ENCODE measurements around the gene JAM2. TPM values are rescaled to one million over a fixed set of nuclear protein-coding genes. Genes with fewer than 3 reads are reported as not detected.

JAM2 gene, protein sequence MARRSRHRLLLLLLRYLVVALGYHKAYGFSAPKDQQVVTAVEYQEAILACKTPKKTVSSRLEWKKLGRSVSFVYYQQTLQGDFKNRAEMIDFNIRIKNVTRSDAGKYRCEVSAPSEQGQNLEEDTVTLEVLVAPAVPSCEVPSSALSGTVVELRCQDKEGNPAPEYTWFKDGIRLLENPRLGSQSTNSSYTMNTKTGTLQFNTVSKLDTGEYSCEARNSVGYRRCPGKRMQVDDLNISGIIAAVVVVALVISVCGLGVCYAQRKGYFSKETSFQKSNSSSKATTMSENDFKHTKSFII
- 26.2 and 29.7 TPM in 2 replicates for total RNA-seq
- long read RNA-seq, full-length matches to known transcripts, result 6 of 13 reads
- long read RNA-seq, partial matches to known transcripts, result 0 of 13 reads
- long read RNA-seq, other reads (novel, unspliced or antisense), result 7 of 13 reads

DNA sequence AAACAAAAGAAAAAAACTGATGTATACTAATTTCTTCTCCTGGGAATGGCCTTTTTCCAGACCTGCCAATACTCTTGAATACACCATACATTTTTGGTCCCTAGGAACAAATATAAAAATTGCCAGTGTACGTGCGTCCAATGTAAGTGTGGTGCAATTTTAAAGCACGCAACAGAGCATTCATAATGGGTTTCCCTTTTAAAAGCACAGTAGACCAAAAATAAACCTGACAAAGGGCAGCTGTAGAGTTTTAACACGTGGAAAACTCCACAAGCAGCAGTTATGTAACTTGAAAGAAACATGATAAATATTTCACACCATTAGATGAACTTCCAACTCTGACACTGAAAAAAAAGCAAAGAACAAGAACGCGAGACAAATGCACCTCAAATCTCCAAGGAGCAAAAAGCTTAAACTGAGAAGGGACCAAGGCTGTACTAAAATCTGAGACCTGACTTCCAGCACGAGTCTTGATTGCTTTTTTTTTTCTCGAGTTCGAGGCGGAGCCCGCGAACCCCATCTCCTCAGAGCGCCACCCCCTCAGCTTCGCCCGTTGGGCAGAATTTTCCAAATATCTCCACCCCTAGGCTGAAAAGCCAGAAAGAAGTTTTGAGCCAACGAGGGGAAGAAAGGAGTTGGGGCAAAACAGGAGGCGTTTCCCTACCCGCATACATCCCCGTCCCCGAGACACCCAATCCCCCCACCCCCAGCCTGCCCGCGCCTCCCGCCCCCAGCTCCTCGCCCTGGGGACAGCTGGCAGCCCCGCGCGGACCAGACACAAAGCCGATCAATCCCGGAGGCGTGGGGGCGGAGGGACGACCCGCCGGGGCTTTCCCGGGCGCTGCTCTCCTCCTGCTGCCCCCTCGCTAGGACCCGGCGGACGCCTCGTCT is at the start of gene JAM2:
Gene JAM2 (plus strand): TSS at position 599 of the 891 bp plus-strand sequence. CDS start 564 bp downstream, outside the sequence.
- Mint-ChIP-seq H3K4me3 (peak within 1 kb of the TSS; percentile 91), H3K27ac (ENCODE audit: unreplicated experiment) (peak within 1 kb of the TSS; percentile 85), H3K27me3 (ENCODE audit: low read depth) (peaks cover 33% of the 10 kb centered on the region), H3K9me3 (no peaks in the 10 kb centered on the region), H3K36me3 (ENCODE audit: low read depth) (peaks cover 6% of the 10 kb centered on the region), H3K4me1 (peaks cover 43% of the 10 kb centered on the region)
- no peak for DNase-seq (ENCODE audit: low read depth, low spot score)
- TF ChIP-seq, protein P1, sequence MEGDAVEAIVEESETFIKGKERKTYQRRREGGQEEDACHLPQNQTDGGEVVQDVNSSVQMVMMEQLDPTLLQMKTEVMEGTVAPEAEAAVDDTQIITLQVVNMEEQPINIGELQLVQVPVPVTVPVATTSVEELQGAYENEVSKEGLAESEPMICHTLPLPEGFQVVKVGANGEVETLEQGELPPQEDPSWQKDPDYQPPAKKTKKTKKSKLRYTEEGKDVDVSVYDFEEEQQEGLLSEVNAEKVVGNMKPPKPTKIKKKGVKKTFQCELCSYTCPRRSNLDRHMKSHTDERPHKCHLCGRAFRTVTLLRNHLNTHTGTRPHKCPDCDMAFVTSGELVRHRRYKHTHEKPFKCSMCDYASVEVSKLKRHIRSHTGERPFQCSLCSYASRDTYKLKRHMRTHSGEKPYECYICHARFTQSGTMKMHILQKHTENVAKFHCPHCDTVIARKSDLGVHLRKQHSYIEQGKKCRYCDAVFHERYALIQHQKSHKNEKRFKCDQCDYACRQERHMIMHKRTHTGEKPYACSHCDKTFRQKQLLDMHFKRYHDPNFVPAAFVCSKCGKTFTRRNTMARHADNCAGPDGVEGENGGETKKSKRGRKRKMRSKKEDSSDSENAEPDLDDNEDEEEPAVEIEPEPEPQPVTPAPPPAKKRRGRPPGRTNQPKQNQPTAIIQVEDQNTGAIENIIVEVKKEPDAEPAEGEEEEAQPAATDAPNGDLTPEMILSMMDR (conservative IDR thresholded peaks at IDR 0.05), result no peak

DNA sequence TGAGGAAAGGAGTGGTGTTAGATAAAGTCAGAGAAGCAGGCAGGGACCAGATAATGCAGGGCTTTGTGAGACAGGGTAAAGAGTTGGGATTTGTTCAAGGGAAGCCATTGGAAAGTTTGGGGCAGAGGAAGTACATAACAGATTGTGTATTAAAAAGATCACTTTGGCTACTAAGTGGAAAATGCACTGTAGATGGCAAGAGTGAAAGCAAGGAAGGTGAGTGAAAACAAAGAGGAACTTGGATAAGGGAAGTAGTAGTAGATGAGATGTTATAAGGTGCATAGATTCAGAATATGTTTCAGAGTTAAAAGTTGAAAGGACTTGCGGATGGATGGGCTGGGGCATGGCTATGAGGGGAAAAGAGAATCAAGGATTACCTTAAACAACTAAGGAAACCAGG is 49.2 kb upstream of the JAM2 start:
- no peak overlapping the region for H3K4me3 Mint-ChIP-seq
- no peaks in the 10 kb centered on the region for H3K9me3 Mint-ChIP-seq
- H3K27me3 Mint-ChIP-seq (ENCODE audit: low read depth), result no peaks in the 10 kb centered on the region

DNA sequence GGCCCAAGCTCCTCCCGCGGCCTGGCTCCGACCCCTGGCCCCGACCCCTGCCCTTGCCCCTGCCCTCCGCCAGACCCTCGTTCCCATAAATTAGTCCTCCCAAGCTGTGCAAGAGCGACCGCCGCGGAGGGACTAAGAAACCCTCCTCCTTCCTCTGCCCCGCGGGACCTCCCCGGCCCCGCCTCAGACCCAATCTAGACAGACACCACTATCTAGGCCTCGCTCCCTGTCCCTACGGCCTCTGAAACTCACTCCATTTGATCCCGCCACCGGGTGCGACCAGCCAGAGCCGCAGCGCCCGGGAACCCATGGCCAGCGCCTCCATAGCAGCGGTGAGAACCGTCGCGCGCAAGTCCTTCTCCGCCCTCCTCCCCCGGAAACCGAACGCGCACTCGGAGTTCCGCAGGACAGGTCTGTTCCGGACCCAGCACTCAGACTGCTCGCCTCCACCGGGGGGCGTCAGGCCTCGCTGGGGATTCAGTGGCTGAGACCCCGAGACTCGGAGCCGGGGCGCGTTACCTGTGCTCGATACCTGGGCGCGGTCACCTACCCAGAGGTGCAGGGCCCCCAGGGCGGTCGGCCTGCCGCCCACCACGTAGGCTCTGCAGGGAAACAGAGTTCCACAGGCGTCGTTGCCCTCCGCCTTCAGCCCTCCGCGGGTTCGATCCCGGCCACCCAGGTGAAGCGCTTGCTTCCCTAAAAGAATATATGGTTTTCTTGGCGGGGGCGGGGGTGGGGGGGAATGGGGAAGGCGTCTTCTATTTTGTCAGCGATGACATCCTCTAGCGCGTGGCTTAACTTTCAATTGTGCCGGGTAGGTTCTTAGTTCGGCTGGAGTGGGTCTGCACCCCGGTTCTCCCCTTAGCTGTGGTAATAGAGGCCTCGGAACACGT is 31.7 kb upstream of the JAM2 start, which contains the start of gene MRPL39:
Gene MRPL39 (minus strand): TSS at position 331 of the 893 bp plus-strand sequence. CDS start 6 bp downstream, at position 325.
- DNase-seq (ENCODE audit: low read depth, low spot score), result peak; percentile 85
- TF ChIP-seq, protein P1 (conservative IDR thresholded peaks at IDR 0.05), result peak; percentile 64
- Mint-ChIP-seq H3K9me3 (no peaks in the 10 kb centered on the region), H3K36me3 (ENCODE audit: low read depth) (peaks cover 4% of the 10 kb centered on the region), H3K27me3 (ENCODE audit: low read depth) (no peaks in the 10 kb centered on the region), H3K27ac (ENCODE audit: unreplicated experiment) (peak within 1 kb of the TSS; percentile 100), H3K4me3 (peak within 1 kb of the TSS; percentile 99), H3K4me1 (peaks cover 27% of the 10 kb centered on the region)

More for the DNA sequence above, 49.2 kb upstream of the JAM2 start:
- DNase-seq (ENCODE audit: low read depth, low spot score), result no peak
- Mint-ChIP-seq H3K27ac (ENCODE audit: unreplicated experiment) (no peak overlapping the region), H3K36me3 (ENCODE audit: low read depth) (peaks cover 29% of the 10 kb centered on the region), H3K4me1 (no peaks in the 10 kb centered on the region)
- TF ChIP-seq, protein P1 (conservative IDR thresholded peaks at IDR 0.05), result no peak

DNA sequence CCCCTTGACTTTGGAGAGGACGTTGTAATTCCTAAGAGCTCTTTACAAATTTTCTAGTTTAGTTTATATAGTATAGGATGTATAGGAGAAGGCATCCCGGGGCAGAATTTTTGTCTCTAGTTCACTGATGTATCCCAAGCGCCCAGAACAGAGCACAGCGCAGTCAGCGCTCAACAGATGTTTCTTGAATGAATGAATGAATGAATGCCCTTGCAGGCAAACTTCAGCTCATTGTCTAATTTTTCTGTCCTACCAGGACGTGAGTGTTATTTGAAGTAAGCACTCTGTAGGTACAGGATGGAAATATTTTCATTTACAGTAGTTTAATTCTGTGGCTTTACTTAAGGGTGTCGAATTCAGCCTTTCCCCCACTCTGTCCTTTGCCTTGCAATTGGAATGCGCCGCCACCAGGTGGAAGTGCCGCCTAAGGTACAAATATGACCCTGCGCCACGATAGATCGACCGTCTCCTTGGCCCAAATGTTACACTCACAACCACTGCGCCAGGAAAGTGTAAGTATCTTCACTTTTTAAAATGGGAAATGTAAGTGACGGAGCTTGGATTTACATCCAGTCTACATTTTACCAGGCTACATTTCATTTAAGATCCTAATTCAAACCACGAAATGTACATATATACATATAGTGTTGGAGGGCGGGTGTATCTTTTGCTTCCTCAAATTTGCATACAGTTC is 30.9 kb upstream of the JAM2 start:
- H3K4me3 Mint-ChIP-seq, result peak overlapping the region; percentile 99
- no peaks in the 10 kb centered on the region for H3K27me3 Mint-ChIP-seq (ENCODE audit: low read depth)
- H3K27ac Mint-ChIP-seq (ENCODE audit: unreplicated experiment), result no peak overlapping the region
- H3K4me1 Mint-ChIP-seq, result peaks cover 27% of the 10 kb centered on the region
- TF ChIP-seq, protein P1 (conservative IDR thresholded peaks at IDR 0.05), result peak; percentile 93
- no peaks in the 10 kb centered on the region for H3K9me3 Mint-ChIP-seq
- no peaks in the 10 kb centered on the region for H3K36me3 Mint-ChIP-seq (ENCODE audit: low read depth)
- peak; percentile 62 for DNase-seq (ENCODE audit: low read depth, low spot score)

All from neural crest cell (in vitro differentiated cells).